ENCODE measurements around the gene SLC5A10. TPM values are rescaled to one million over a fixed set of nuclear protein-coding genes. Genes with fewer than 3 reads are reported as not detected.

SLC5A10 gene
- polyA plus RNA-seq, 1 of the 3 experiments (the other 2 are of a cell fraction) = not detected

DNA sequence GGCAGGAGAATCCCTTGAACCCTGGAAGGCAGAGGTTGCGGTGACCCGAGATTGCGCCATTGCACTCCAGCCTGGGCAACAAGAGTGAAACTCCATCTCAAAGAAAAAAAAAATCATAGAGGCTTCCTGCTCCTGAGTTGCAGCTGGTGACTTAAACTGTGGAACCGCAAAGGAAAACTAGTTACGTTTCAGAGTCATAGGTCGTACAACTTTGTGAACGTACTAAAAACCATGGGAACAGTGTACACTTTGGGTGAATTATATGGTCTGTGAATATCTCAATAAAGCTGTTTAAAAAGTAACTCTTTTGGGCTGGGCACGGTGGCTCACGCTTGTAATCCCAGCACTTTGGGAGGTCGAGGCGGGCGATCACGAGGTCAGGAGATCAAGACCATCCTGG is 23.6 kb downstream of the SLC5A10 start (continued):
- TF ChIP-seq FOXM1 (IDR thresholded peaks at IDR 0.05; ENCODE audit: low read depth) (no peak), TEAD4 (IDR thresholded peaks at IDR 0.05; ENCODE audit: borderline replicate concordance, insufficient read depth) (no peak), MEF2A (IDR thresholded peaks at IDR 0.05; ENCODE audit: borderline replicate concordance, low read depth) (no peak), GABPA (IDR thresholded peaks at IDR 0.05; ENCODE audit: low read depth) (no peak), FOSL2 (IDR thresholded peaks at IDR 0.05; ENCODE audit: borderline replicate concordance, low read depth) (no peak), SIN3A (IDR thresholded peaks at IDR 0.05; ENCODE audit: borderline replicate concordance, low read depth, low read length) (no peak)
- TF ChIP-seq, protein P1, sequence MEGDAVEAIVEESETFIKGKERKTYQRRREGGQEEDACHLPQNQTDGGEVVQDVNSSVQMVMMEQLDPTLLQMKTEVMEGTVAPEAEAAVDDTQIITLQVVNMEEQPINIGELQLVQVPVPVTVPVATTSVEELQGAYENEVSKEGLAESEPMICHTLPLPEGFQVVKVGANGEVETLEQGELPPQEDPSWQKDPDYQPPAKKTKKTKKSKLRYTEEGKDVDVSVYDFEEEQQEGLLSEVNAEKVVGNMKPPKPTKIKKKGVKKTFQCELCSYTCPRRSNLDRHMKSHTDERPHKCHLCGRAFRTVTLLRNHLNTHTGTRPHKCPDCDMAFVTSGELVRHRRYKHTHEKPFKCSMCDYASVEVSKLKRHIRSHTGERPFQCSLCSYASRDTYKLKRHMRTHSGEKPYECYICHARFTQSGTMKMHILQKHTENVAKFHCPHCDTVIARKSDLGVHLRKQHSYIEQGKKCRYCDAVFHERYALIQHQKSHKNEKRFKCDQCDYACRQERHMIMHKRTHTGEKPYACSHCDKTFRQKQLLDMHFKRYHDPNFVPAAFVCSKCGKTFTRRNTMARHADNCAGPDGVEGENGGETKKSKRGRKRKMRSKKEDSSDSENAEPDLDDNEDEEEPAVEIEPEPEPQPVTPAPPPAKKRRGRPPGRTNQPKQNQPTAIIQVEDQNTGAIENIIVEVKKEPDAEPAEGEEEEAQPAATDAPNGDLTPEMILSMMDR (IDR thresholded peaks at IDR 0.05) = no peak

DNA sequence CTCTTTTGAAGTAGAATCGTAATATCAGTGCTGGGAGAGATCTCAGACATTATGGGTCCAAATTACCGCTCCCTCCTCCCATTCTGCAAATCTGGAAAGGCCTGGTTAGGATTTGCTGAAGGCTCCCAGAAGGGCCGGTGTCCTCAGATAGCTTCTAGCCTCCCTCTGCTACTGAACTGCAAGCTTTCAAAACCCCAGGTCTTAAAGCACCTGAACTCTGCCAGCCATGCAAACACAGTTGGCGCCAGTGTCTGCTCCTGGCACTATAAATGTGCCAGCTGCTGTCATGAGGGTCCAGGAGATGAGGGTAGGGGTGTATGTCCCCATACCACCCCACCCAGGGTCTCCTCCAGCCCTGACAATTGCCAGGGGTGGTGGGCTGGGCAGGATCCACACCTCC is 24.2 kb downstream of the SLC5A10 start:
- Histone ChIP-seq H3K9ac (no peak overlapping the region), H3K9me3 (no peaks in the 10 kb centered on the region), H3K4me1 (ENCODE audit: control insufficient read depth in 1 of 2, insufficient read depth in 2 of 2, low read depth in 1 of 2, low read length in 1 of 2) (no peaks in the 10 kb centered on the region), H3K27me3 (ENCODE audit: insufficient read depth) (no peaks in the 10 kb centered on the region), H3K36me3 (replicated peaks in 1 of 2; ENCODE audit: control insufficient read depth in 1 of 2, insufficient read depth in 2 of 2, low read length in 1 of 2) (peaks cover 0 to 24% of the 10 kb centered on the region in 2 experiments), H3K4me2 (no peak overlapping the region), H3K79me2 (ENCODE audit: insufficient read depth) (no peaks in the 10 kb centered on the region), H2AFZ (ENCODE audit: low read depth) (no peak overlapping the region), H3K27ac (ENCODE audit: low read depth in 2 of 2, low read length in 1 of 2) (no peak overlapping the region), H3K9me2 (no peaks in the 10 kb centered on the region), H4K20me1 (ENCODE audit: insufficient read depth) (no peaks in the 10 kb centered on the region), H3K4me3 (ENCODE audit: low read depth in 2 of 2, low read length in 1 of 2) (no peak overlapping the region), H3F3A (replicated peaks; ENCODE audit: insufficient read depth) (no peaks in the 10 kb centered on the region)
- no peak for DNase-seq
- TF ChIP-seq, protein P2, sequence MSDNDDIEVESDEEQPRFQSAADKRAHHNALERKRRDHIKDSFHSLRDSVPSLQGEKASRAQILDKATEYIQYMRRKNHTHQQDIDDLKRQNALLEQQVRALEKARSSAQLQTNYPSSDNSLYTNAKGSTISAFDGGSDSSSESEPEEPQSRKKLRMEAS (IDR thresholded peaks at IDR 0.05; ENCODE audit: low read depth) = no peak
- TF ChIP-seq NRF1 (IDR thresholded peaks at IDR 0.05; ENCODE audit: low read depth, low read length) = no peak
- TF ChIP-seq MXI1 (IDR thresholded peaks at IDR 0.05; ENCODE audit: low read depth, low read length) = no peak
- TF ChIP-seq, protein P3, sequence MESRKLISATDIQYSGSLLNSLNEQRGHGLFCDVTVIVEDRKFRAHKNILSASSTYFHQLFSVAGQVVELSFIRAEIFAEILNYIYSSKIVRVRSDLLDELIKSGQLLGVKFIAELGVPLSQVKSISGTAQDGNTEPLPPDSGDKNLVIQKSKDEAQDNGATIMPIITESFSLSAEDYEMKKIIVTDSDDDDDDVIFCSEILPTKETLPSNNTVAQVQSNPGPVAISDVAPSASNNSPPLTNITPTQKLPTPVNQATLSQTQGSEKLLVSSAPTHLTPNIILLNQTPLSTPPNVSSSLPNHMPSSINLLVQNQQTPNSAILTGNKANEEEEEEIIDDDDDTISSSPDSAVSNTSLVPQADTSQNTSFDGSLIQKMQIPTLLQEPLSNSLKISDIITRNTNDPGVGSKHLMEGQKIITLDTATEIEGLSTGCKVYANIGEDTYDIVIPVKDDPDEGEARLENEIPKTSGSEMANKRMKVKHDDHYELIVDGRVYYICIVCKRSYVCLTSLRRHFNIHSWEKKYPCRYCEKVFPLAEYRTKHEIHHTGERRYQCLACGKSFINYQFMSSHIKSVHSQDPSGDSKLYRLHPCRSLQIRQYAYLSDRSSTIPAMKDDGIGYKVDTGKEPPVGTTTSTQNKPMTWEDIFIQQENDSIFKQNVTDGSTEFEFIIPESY (IDR thresholded peaks at IDR 0.05; ENCODE audit: borderline replicate concordance, low read depth) = no peak
- 70% methylated on average over 3 of the region's 4 CpGs for WGBS (ENCODE audit: low lambda C conversion rate)
- CTCF ChIA-PET = interaction anchor here (0.8 to 5.7 kb wide), 2 partner anchors 15 to 19 kb away, joined by 3 to 34 read pairs; no protein-coding TSS in a partner anchor
- POLR2A ChIA-PET = no interaction called here

DNA sequence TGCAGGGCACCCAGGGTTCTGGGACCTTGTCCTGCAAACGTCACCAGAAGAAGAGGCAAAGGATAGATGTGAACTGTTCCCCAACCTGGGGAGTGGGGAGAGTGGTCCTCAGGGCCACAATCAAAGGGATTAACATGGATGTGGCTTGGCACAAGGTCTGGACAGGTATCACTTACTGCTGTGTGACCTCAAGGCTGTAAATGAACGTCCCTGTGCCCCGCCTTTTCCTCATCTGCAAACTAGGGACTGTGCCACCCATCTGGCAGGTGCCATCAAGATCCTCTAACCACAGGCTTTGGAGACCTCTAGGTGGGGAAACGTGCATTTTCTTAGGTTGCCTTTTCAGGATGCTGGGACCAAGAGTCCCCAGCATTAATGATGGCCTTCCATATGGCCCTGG is 25.1 kb downstream of the SLC5A10 start:
- H3K36me3 ChIP-seq (replicated peaks in 1 of 2; ENCODE audit: control insufficient read depth in 1 of 2, insufficient read depth in 2 of 2, low read length in 1 of 2) = peaks cover 0 to 22% of the 10 kb centered on the region in 2 experiments
- H4K20me1 ChIP-seq (ENCODE audit: insufficient read depth) = no peaks in the 10 kb centered on the region
- DNase-seq = no peak
- H3K27me3 ChIP-seq (ENCODE audit: insufficient read depth) = no peaks in the 10 kb centered on the region
- CTCF ChIA-PET = interaction anchor here (0.6 to 5.7 kb wide), 2 partner anchors 16 to 24 kb away, joined by 3 to 34 read pairs; no protein-coding TSS in a partner anchor
- no peak overlapping the region for H3K9ac ChIP-seq
- no peak overlapping the region for H2AFZ ChIP-seq (ENCODE audit: low read depth)
- H3K9me3 ChIP-seq = no peaks in the 10 kb centered on the region
- no peaks in the 10 kb centered on the region for H3K79me2 ChIP-seq (ENCODE audit: insufficient read depth)
- no peaks in the 10 kb centered on the region for H3F3A ChIP-seq (replicated peaks; ENCODE audit: insufficient read depth)
- H3K4me2 ChIP-seq = no peak overlapping the region
- 97% methylated on average over 4 of the region's 4 CpGs for WGBS (ENCODE audit: low lambda C conversion rate)
- H3K27ac ChIP-seq (ENCODE audit: low read depth in 2 of 2, low read length in 1 of 2) = no peak overlapping the region
- no peaks in the 10 kb centered on the region for H3K9me2 ChIP-seq
- peaks cover 0 to 6% of the 10 kb centered on the region in 2 experiments; a peak in 3 of 4 replicates for H3K4me1 ChIP-seq (ENCODE audit: control insufficient read depth in 1 of 2, insufficient read depth in 2 of 2, low read depth in 1 of 2, low read length in 1 of 2)
- POLR2A ChIA-PET = no interaction called here
- H3K4me3 ChIP-seq (ENCODE audit: low read depth in 2 of 2, low read length in 1 of 2) = no peak overlapping the region
- TF ChIP-seq TEAD4 (IDR thresholded peaks at IDR 0.05; ENCODE audit: borderline replicate concordance, insufficient read depth) (no peak), RAD21 (IDR thresholded peaks at IDR 0.05; ENCODE audit: low read length) (no peak), FOXJ3 (CRISPR knock-in tag; IDR thresholded peaks at IDR 0.05) (no peak), JUND (IDR thresholded peaks at IDR 0.05) (no peak), NFIC (IDR thresholded peaks at IDR 0.05; ENCODE audit: borderline replicate concordance) (no peak)
- TF ChIP-seq, protein P2 (IDR thresholded peaks at IDR 0.05; ENCODE audit: low read depth) = no peak
- TF ChIP-seq, protein P3 (IDR thresholded peaks at IDR 0.05; ENCODE audit: borderline replicate concordance, low read depth) = no peak
- TF ChIP-seq, protein P4, sequence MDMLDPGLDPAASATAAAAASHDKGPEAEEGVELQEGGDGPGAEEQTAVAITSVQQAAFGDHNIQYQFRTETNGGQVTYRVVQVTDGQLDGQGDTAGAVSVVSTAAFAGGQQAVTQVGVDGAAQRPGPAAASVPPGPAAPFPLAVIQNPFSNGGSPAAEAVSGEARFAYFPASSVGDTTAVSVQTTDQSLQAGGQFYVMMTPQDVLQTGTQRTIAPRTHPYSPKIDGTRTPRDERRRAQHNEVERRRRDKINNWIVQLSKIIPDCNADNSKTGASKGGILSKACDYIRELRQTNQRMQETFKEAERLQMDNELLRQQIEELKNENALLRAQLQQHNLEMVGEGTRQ (IDR thresholded peaks at IDR 0.05; ENCODE audit: borderline replicate concordance, low read depth, low read length) = no peak
- TF ChIP-seq, protein P5, sequence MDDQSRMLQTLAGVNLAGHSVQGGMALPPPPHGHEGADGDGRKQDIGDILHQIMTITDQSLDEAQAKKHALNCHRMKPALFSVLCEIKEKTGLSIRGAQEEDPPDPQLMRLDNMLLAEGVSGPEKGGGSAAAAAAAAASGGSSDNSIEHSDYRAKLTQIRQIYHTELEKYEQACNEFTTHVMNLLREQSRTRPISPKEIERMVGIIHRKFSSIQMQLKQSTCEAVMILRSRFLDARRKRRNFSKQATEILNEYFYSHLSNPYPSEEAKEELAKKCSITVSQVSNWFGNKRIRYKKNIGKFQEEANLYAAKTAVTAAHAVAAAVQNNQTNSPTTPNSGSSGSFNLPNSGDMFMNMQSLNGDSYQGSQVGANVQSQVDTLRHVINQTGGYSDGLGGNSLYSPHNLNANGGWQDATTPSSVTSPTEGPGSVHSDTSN (IDR thresholded peaks at IDR 0.05) = no peak
